Coronary artery (tissue), 2 donors: ENCODE results near the gene FRAS1.

Experiments
- DNase-seq: peaks from one replicate; pipeline ENCODE4 v3.0.0-alpha.2; 2017; ENCODE audit warnings: low spot score
- H3K27ac ChIP-seq, 2 donors: fragments of 200-600 bp; sonication (generic); one replicate each; pipeline ENCODE4 v1.5.1; 2016 to 2019
- H3K4me3 ChIP-seq: fragments of 200-600 bp; sonication (generic); 2 replicates; pipeline ENCODE4 v1.5.1; 2016; ENCODE audit warnings: mild to moderate bottlenecking, moderate library complexity
- TF ChIP-seq, protein P1 (sequence below): fragments of 200-600 bp; sonication (generic); IDR thresholded peaks from one replicate; pipeline ENCODE4 v1.5.1; 2019; ENCODE audit warnings: antibody characterized with exemption

Gene FRAS1

GRCh38 chr4:78331965-78332364 is 274.8 kb downstream of the FRAS1 start:
- Histone ChIP-seq H3K4me3 (no peak overlapping the region), H3K27ac (no peak overlapping the region)
- no peak for DNase-seq
- TF ChIP-seq, protein P1, sequence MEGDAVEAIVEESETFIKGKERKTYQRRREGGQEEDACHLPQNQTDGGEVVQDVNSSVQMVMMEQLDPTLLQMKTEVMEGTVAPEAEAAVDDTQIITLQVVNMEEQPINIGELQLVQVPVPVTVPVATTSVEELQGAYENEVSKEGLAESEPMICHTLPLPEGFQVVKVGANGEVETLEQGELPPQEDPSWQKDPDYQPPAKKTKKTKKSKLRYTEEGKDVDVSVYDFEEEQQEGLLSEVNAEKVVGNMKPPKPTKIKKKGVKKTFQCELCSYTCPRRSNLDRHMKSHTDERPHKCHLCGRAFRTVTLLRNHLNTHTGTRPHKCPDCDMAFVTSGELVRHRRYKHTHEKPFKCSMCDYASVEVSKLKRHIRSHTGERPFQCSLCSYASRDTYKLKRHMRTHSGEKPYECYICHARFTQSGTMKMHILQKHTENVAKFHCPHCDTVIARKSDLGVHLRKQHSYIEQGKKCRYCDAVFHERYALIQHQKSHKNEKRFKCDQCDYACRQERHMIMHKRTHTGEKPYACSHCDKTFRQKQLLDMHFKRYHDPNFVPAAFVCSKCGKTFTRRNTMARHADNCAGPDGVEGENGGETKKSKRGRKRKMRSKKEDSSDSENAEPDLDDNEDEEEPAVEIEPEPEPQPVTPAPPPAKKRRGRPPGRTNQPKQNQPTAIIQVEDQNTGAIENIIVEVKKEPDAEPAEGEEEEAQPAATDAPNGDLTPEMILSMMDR = no peak

DNA sequence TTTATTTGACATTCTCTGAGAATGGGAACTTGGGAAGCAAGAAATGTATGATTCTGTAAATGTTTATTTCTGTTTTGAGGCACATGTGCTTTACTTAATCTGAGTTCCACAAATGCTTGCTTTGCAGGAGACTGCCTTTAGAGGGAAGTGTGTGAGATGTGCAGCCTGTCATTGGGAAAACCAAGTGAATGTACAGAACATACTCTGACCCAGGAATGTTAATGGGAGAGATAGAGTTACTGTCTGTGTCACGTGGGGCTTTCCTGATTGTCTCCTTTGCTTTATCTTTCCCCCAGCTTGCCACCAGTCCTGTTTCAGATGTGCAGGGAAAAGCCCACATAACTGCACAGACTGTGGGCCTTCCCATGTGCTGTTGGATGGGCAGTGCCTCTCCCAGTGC is 275.9 kb downstream of the FRAS1 start:
- DNase-seq = no peak
- Histone ChIP-seq H3K4me3 (no peak overlapping the region), H3K27ac (no peak overlapping the region)
- TF ChIP-seq, protein P1 = no peak

GRCh38 chr4:78336093-78336943 is 279.2 kb downstream of the FRAS1 start:
- H3K4me3 ChIP-seq = no peak overlapping the region
- no peak for DNase-seq
- H3K27ac ChIP-seq = no peak overlapping the region
- TF ChIP-seq, protein P1 = no peak

DNA sequence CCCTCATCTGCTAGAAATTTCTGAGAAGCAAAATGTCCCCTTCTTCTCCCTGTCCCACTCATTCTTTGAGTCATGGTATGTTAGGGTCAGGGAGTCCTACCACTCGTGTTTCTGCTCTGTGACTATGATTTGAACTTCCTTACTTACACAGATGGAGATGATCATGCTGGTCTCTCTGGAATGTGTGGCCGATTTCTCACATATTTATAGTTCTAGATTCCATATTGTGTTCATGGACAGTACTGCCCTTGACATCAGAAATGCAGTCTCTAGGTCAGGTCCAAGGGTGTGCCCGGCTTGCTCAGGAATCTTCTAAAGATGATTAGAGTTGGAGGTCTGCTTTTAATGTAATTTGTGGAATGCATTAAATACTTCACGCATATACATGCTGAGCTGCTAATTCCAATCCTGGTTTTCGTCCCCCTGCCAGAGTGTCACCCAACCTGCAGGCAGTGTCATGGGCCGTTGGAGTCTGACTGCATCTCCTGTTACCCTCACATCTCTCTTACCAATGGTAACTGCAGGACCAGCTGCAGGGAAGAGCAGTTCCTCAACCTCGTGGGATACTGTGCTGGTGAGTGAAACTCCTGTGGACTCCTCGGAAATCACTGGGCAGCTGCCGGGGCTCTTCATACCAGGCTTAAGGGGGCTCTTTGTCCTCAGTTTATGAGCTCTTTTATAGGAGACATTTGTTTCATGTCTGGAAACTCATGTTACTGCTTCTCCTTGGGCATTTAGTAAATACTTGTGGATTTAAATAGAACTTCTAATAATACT is 280.3 kb downstream of the FRAS1 start:
- H3K27ac ChIP-seq = no peak overlapping the region
- TF ChIP-seq, protein P1 = no peak
- DNase-seq = no peak
- H3K4me3 ChIP-seq = no peak overlapping the region

- DNase-seq = no peak
- Histone ChIP-seq H3K4me3 (no peak overlapping the region), H3K27ac (no peak overlapping the region)
- TF ChIP-seq, protein P1 = no peak
These were observed 285.0 kb downstream of the FRAS1 start for GRCh38 chr4:78342125-78342524.

- no peak for DNase-seq
- Histone ChIP-seq H3K4me3 (no peak overlapping the region), H3K27ac (no peak overlapping the region)
- TF ChIP-seq, protein P1 = no peak
These were observed 286.6 kb downstream of the FRAS1 start for GRCh38 chr4:78343682-78344081.

DNA sequence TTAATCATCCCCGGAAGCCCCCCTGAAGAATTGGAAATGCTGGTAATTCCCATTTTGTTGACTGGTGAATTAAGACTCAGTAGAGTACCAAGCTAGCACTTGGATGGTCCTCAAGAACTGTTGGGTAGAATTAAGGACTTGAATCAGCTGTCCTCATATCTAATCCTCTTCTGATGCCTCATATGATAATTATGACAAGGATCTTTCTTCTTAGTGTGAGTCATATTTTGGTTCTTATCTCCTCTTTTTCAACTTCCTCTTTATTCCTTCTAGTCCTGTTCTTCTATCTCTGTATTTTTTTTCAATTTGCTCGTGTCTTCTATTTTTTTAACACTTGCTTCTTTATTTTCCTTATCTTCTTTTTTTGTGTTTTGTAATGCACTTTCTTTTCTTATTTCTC is 288.1 kb downstream of the FRAS1 start:
- no peak for DNase-seq
- TF ChIP-seq, protein P1 = no peak
- H3K27ac ChIP-seq = no peak overlapping the region
- no peak overlapping the region for H3K4me3 ChIP-seq
